Endothelial cell of umbilical vein (primary cell): ENCODE results near the gene RAPGEF3. TPM values are rescaled to one million over a fixed set of nuclear protein-coding genes. Genes with fewer than 3 reads are reported as not detected.

Source experiments
- BruUV-seq: library from RNA; stranded (reverse); fragments of 400-500 nt; replicated peaks from 2 replicates; lab custom pipeline; 2021; lab: Mats Ljungman, UMichigan
- CTCF ChIA-PET: fragments of 300-600, 350-600 bp; sonication (Branson Sonifier 250); formaldehyde crosslinking; loops from one replicate; lab custom pipeline; 2021; ENCODE audit warnings: antibody characterized with exemption, inconsistent platforms; lab: Charles Lee
- POLR2A ChIA-PET: fragments of 300-600, 350-600 bp; sonication (Branson Sonifier 250); formaldehyde crosslinking; loops from one replicate; lab custom pipeline; 2021; ENCODE audit warnings: antibody characterized with exemption, inconsistent platforms; lab: Charles Lee
- DNase-seq: peaks from one replicate; pipeline ENCODE4 v3.0.0-alpha.2; 2011; ENCODE audit warnings: low read depth, low spot score
- FAIRE-seq: peaks from 2 replicates; lab custom pipeline; 2011; peaks lifted over from hg19 to GRCh38; lab: Jason Lieb, UNC
- H2AFZ ChIP-seq: 2 replicates; pipeline ENCODE4 v1.6.0; 2012; ENCODE audit warnings: low read depth, low read length, control low read depth, inconsistent platforms
- H3K27ac ChIP-seq: 2 replicates; pipeline ENCODE4 v1.5.1; 2011; ENCODE audit warnings: low read depth, mild to moderate bottlenecking, control low read depth, low read length, moderate library complexity; ENCODE audit not compliant: insufficient read depth
- H3K27me3 ChIP-seq, 2 experiments: 2 replicates each; pipeline versions ENCODE4 v1.6.0 to v1.6.1; 2011; ENCODE audit warnings: low read length in 2 of 2, mixed read lengths in 1 of 2; ENCODE audit not compliant: control insufficient read depth in 2 of 2, insufficient read depth in 2 of 2
- H3K36me3 ChIP-seq, 2 experiments: 2 replicates in 1 of 2; 3 replicates in 1 of 2; pipeline ENCODE4 v1.5.1; 2011; ENCODE audit warnings: low read length in 2 of 2, mild to moderate bottlenecking in 1 of 2, moderate library complexity in 1 of 2; ENCODE audit not compliant: control insufficient read depth in 2 of 2, insufficient read depth in 2 of 2; ENCODE audit errors: extremely low read depth in 1 of 2
- H3K4me1 ChIP-seq: 3 replicates; pipeline ENCODE4 v1.5.1; 2011; ENCODE audit warnings: mild to moderate bottlenecking, low read length; ENCODE audit not compliant: control insufficient read depth, insufficient read depth; ENCODE audit errors: extremely low read depth
- H3K4me2 ChIP-seq: 2 replicates; pipeline ENCODE4 v1.6.1; 2011; ENCODE audit warnings: low read length, control low read depth, mixed read lengths; ENCODE audit not compliant: insufficient read depth
- H3K4me3 ChIP-seq, 3 experiments: fragments of 200-600 bp in 1 of 3; sonication (generic), shearing (Covaris generic) in 1 of 3; replicated peaks in 1 of 3; 2 replicates each; pipeline ENCODE4 v1.5.1; 2011 to 2016; ENCODE audit warnings: control low read depth in 3 of 3, low read length in 3 of 3, mild to moderate bottlenecking in 2 of 3, inconsistent platforms in 1 of 3, low read depth in 1 of 3, moderate library complexity in 1 of 3; ENCODE audit not compliant: insufficient read depth in 1 of 3
- H3K79me2 ChIP-seq: 2 replicates; pipeline ENCODE4 v1.6.0; 2012; ENCODE audit warnings: low read length, inconsistent platforms; ENCODE audit not compliant: control insufficient read depth, insufficient read depth
- H3K9ac ChIP-seq: replicated peaks from 2 replicates; pipeline ENCODE3; 2011; ENCODE audit warnings: low read length, control low read depth; ENCODE audit not compliant: insufficient read depth; ENCODE audit errors: extremely low read depth
- H3K9me1 ChIP-seq: replicated peaks from 3 replicates; pipeline ENCODE4 v1.6.0; 2011; ENCODE audit warnings: mild to moderate bottlenecking, low read length; ENCODE audit not compliant: control insufficient read depth, insufficient read depth; ENCODE audit errors: extremely low read depth
- H3K9me3 ChIP-seq: replicated peaks from 2 replicates; pipeline ENCODE4 v1.5.1; 2012; ENCODE audit warnings: low read length, inconsistent platforms; ENCODE audit not compliant: control insufficient read depth, insufficient read depth
- H4K20me1 ChIP-seq: replicated peaks from 2 replicates; pipeline ENCODE3; 2011; ENCODE audit warnings: mild to moderate bottlenecking, low read length; ENCODE audit not compliant: control insufficient read depth, insufficient read depth; ENCODE audit errors: extremely low read depth
- CTCF ChIP-seq, 2 donors: IDR thresholded peaks; 1 replicate in 1 of 2; 2 replicates in 1 of 2; pipeline ENCODE4 v1.5.1; 2011; ENCODE audit warnings: low read length in 2 of 2, mild to moderate bottlenecking in 2 of 2, moderate library complexity in 2 of 2, control low read depth in 1 of 2, inconsistent platforms in 1 of 2, low read depth in 1 of 2; ENCODE audit not compliant: insufficient read depth in 1 of 2; ENCODE audit errors: extremely low read depth in 1 of 2
- GATA2 ChIP-seq: IDR thresholded peaks from 2 replicates; pipeline ENCODE4 v1.7.0; 2011; ENCODE audit warnings: low read depth, mild to moderate bottlenecking, moderate library complexity, mixed read lengths, low read length; ENCODE audit not compliant: insufficient read length, insufficient read depth
- MAX ChIP-seq: IDR thresholded peaks from 2 replicates; pipeline ENCODE4 v1.6.1; 2011; ENCODE audit not compliant: insufficient read depth, insufficient read length
- POLR2AphosphoS5 ChIP-seq: IDR thresholded peaks from 2 replicates; pipeline ENCODE4 v1.6.1; 2012; ENCODE audit warnings: low read depth, mild to moderate bottlenecking, control low read depth, low read length, moderate library complexity; ENCODE audit not compliant: insufficient read depth
- dilution Hi-C: fragments of 300-500 bp; cut with MboI; formaldehyde crosslinking; loops from one replicate; pipeline ENCODE4 v1.15.0; 2019; ENCODE audit warnings: low sequenced_read_pairs; ENCODE audit not compliant: extremely low pct_ligation_motif_present
- intact Hi-C: fragments of 100-400 bp; cut with micrococcal nuclease; formaldehyde crosslinking; loops from one replicate; pipeline ENCODE4 v1.10.0; 2022
- polyA plus RNA-seq, 4 experiments: library from polyadenylated mRNA; depleted of rRNA in 3 of 4; stranded (reverse) in 3 of 4; unstranded in 1 of 4; fragments of >200 nt; gene quantifications; 2 replicates each; pipeline versions ENCODE4 v1.2.1 to v1.2.3, GENCODE V29; 2011 to 2012; ENCODE audit warnings: missing spikeins in 1 of 4
- total RNA-seq: library from RNA; stranded (reverse); gene quantifications from 2 replicates; pipeline ENCODE4 v1.2.3, GENCODE V29; 2021

Gene RAPGEF3
- total and polyA plus RNA-seq, 2 donors (not counting 3 experiments of a cell fraction or from before 2014, with no cell fraction given), result 34.5 to 55.1 TPM

- POLR2A ChIA-PET, result no interaction called here
- no peak overlapping the region for H3K9ac ChIP-seq
Measured at GRCh38 chr12:47779301-47779942, 20.7 kb upstream of the RAPGEF3 start.

More at GRCh38 chr12:47779301-47779942, 20.7 kb upstream of the RAPGEF3 start:
- H3K27ac ChIP-seq, result no peak overlapping the region
- TF ChIP-seq CTCF (IDR thresholded peaks at IDR 0.05; ENCODE audit: extremely low read depth in 1 of 2, insufficient read depth in 1 of 2, low read depth in 1 of 2, low read length in 2 of 2) (peak; percentile 89 to 96), POLR2AphosphoS5 (peak; percentile 61), GATA2 (no peak), MAX (no peak)
- DNase-seq (peak; percentile 88), FAIRE-seq (peak; percentile 97)
- H3K4me3 ChIP-seq, result no peak overlapping the region
- H3K4me1 ChIP-seq, result peaks cover 32% of the 10 kb centered on the region
- no peak overlapping the region for H2AFZ ChIP-seq
- no peaks in the 10 kb centered on the region for H3K9me1 ChIP-seq
- no peak overlapping the region for H3K4me2 ChIP-seq
- no peaks in the 10 kb centered on the region for H3K79me2 ChIP-seq
- intact Hi-C loops (loop anchor here (1.0 kb wide), 4 partner anchors 37 to 128 kb away; no protein-coding TSS in a partner anchor), dilution Hi-C loops (no loop called here)
- CTCF ChIA-PET, result interaction anchor here (0.6 to 10.4 kb wide), 19 partner anchors 9 to 128 kb away, joined by 3 to 244 read pairs (median 5); partner anchors contain the start of gene RAPGEF3
- no peaks in the 10 kb centered on the region for H3K9me3 ChIP-seq
- no peaks in the 10 kb centered on the region for H3K27me3 ChIP-seq
- peaks cover 12 to 20% of the 10 kb centered on the region in 2 experiments for H3K36me3 ChIP-seq
- no peaks in the 10 kb centered on the region for H4K20me1 ChIP-seq
- BruUV-seq, result no TSS peak
